Osteocyte (in vitro differentiated cells): ENCODE measurements around the gene DBT. TPM values are rescaled to one million over a fixed set of nuclear protein-coding genes. Genes with fewer than 3 reads are reported as not detected.

Source experiments
- DNase-seq: peaks from one replicate; pipeline ENCODE4 v3.0.0; 2021; ENCODE audit warnings: mixed read lengths; ENCODE audit not compliant: unreplicated experiment; ENCODE audit errors: extremely low spot score
- H3K27ac Mint-ChIP-seq: one replicate; pipeline ENCODE4 v1.8.0; 2021; ENCODE audit warnings: mild to moderate bottlenecking, mixed read lengths; ENCODE audit not compliant: unreplicated experiment
- H3K27me3 Mint-ChIP-seq: one replicate; pipeline ENCODE4 v1.8.0; 2021; ENCODE audit warnings: mixed read lengths; ENCODE audit not compliant: unreplicated experiment
- H3K36me3 Mint-ChIP-seq: one replicate; pipeline ENCODE4 v1.8.0; 2021; ENCODE audit warnings: mixed read lengths; ENCODE audit not compliant: unreplicated experiment
- H3K4me1 Mint-ChIP-seq: one replicate; pipeline ENCODE4 v1.8.0; 2021; ENCODE audit warnings: mixed read lengths; ENCODE audit not compliant: unreplicated experiment
- H3K4me3 Mint-ChIP-seq: one replicate; pipeline ENCODE4 v1.8.0; 2021; ENCODE audit warnings: mild to moderate bottlenecking, moderate library complexity, mixed read lengths; ENCODE audit not compliant: unreplicated experiment
- H3K9me3 Mint-ChIP-seq: one replicate; pipeline ENCODE4 v1.8.0; 2021; ENCODE audit warnings: mixed read lengths; ENCODE audit not compliant: unreplicated experiment
- CTCF ChIP-seq: fragments of 200-600 bp; sonication (generic); IDR thresholded peaks from 2 replicates; pipeline ENCODE4 v1.5.0; 2021; ENCODE audit warnings: antibody characterized with exemption, mild to moderate bottlenecking, moderate library complexity
- total RNA-seq: library from RNA; stranded (reverse); gene quantifications from 2 replicates; pipeline ENCODE4 v1.2.1, GENCODE V29; 2021

DBT gene
- total RNA-seq, 1 donor from 2014 or later = 13.0 TPM

- H3K36me3 Mint-ChIP-seq = peaks cover 51% of the 10 kb centered on the region
- H3K27ac Mint-ChIP-seq = no peak overlapping the region
- H3K4me1 Mint-ChIP-seq = no peaks in the 10 kb centered on the region
- H3K4me3 Mint-ChIP-seq = no peak overlapping the region
- H3K27me3 Mint-ChIP-seq = no peaks in the 10 kb centered on the region
- no peaks in the 10 kb centered on the region for H3K9me3 Mint-ChIP-seq
- no peak for TF ChIP-seq CTCF
- DNase-seq = no peak
Measured at GRCh38 chr1:100277866-100278265, 28.2 kb upstream of the DBT start.

- DNase-seq = no peak
- H3K27ac Mint-ChIP-seq = no peak overlapping the region
- no peaks in the 10 kb centered on the region for H3K27me3 Mint-ChIP-seq
- peaks cover 8% of the 10 kb centered on the region for H3K9me3 Mint-ChIP-seq
- peak overlapping the region; percentile 1 for H3K4me3 Mint-ChIP-seq
- TF ChIP-seq CTCF = no peak
- H3K4me1 Mint-ChIP-seq = peaks cover 16% of the 10 kb centered on the region
- H3K36me3 Mint-ChIP-seq = peaks cover 32% of the 10 kb centered on the region
Measured at GRCh38 chr1:100268202-100268601, 18.6 kb upstream of the DBT start.

GRCh38 chr1:100267284-100267683 is 17.6 kb upstream of the DBT start:
- H3K9me3 Mint-ChIP-seq = peaks cover 8% of the 10 kb centered on the region
- H3K27me3 Mint-ChIP-seq = no peaks in the 10 kb centered on the region
- peaks cover 36% of the 10 kb centered on the region for H3K36me3 Mint-ChIP-seq
- H3K4me1 Mint-ChIP-seq = peaks cover 16% of the 10 kb centered on the region
- H3K4me3 Mint-ChIP-seq = peak overlapping the region; percentile 100
- TF ChIP-seq CTCF = no peak
- peak overlapping the region; percentile 96 for H3K27ac Mint-ChIP-seq
- DNase-seq = no peak

- DNase-seq = no peak
- peaks cover 33% of the 10 kb centered on the region for H3K36me3 Mint-ChIP-seq
- peak overlapping the region; percentile 96 for H3K27ac Mint-ChIP-seq
- no peak for TF ChIP-seq CTCF
- no peaks in the 10 kb centered on the region for H3K27me3 Mint-ChIP-seq
- peaks cover 8% of the 10 kb centered on the region for H3K9me3 Mint-ChIP-seq
- H3K4me1 Mint-ChIP-seq = peaks cover 16% of the 10 kb centered on the region
- peak overlapping the region; percentile 100 for H3K4me3 Mint-ChIP-seq
Measured at GRCh38 chr1:100266741-100267140, 17.1 kb upstream of the DBT start.

- peaks cover 8% of the 10 kb centered on the region for H3K9me3 Mint-ChIP-seq
- no peaks in the 10 kb centered on the region for H3K27me3 Mint-ChIP-seq
- H3K27ac Mint-ChIP-seq = peak within 1 kb of the TSS; percentile 96
- H3K36me3 Mint-ChIP-seq = peaks cover 29% of the 10 kb centered on the region
- TF ChIP-seq CTCF = no peak
- peak within 1 kb of the TSS; percentile 100 for H3K4me3 Mint-ChIP-seq
- H3K4me1 Mint-ChIP-seq = peaks cover 16% of the 10 kb centered on the region
- DNase-seq = peak; percentile 97
Measured at GRCh38 chr1:100265931-100266740, 16.5 kb upstream of the DBT start, which contains the start of gene RTCA. Gene RTCA (plus strand): TSS chr1:100266216. CDS start chr1:100266376, 160 bp downstream.
